HG03575 (cell line): ENCODE results near the gene HTR4.

Experiments
- ATAC-seq: cut with Tn5 transposase; IDR thresholded peaks from one replicate; pipeline ENCODE4 v1.9.1; 2021; ENCODE audit not compliant: unreplicated experiment, insufficient number of reproducible peaks, low FRiP score; ENCODE audit errors: extremely low read depth

Gene HTR4, protein sequence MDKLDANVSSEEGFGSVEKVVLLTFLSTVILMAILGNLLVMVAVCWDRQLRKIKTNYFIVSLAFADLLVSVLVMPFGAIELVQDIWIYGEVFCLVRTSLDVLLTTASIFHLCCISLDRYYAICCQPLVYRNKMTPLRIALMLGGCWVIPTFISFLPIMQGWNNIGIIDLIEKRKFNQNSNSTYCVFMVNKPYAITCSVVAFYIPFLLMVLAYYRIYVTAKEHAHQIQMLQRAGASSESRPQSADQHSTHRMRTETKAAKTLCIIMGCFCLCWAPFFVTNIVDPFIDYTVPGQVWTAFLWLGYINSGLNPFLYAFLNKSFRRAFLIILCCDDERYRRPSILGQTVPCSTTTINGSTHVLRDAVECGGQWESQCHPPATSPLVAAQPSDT

DNA sequence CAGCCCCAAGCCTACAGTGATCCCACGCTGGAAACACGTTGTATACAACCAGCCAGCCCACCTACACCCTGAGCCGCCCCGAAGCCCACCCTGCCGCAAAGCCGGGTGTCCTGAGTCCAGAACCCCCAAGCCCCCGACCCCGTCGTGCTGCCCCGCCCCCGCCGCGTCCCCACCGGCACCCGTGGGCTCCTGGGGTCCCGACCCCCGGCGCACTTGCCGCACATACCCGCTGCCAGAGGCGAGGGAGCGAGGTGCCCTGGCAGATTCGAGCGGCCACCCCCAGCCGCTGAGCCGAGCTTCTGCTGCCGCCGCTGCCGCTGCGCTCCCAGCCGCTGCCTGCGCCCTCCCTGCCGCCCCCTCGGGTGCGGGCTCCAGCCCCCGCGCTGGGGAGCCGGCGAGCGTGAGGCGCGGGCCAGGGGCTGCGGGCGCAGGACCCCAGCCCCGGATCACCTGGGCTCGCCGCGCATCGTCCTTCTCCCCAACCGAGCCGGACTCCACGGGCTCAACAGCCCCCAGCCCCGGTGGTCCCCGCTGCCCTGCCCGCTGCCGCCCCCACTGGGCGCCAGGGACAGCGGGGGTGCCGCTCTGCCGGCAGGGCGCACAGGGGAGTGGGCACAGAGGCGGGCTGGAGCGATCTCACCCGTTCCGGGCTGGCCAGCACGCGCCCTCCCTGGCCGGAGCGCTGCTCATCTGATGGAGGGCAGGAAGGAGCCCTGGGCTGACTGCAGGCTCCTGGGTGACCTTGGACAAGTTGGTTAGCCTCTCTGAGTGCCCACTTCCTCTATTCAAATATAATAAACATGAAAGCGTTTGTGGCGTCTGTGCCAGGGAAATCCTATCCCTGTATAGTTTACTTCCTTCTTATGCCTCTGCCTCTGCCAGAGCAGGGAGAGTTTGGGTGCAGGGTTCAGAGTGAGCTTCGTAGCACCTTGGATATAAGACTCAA, at the start of gene HTR4:
TSS of gene HTR4 (minus strand) at position 692 of the 946 bp plus-strand sequence. CDS start 17,513 bp downstream, outside the sequence.
- ATAC-seq, result no peak

DNA sequence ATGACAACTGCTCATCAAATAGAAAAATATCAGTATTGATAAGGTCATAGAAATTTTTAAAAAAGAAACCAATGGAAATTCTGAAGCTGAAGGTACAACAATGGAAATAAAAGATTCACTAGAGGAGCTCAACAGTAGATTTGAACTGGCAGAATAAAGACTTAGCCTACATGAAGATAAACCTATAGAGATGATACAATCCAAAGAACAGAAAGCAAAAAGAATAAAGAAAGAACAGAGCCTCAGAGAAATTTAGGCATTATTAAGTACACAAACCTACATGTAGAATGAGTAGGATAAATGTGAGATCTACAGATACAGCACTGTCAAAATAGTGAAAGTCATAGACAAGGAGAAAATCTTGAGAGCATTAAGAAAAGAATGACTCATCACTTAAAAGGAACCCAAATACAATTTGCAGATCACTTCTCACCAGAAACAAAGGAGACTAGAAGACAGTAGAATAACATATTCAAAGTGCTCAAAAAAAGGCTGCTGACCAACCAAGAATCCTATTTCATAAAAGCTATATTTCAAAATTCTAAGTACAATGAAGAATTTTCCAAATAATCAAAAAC, 47.8 kb upstream of the HTR4 start:
- ATAC-seq, result no peak

DNA sequence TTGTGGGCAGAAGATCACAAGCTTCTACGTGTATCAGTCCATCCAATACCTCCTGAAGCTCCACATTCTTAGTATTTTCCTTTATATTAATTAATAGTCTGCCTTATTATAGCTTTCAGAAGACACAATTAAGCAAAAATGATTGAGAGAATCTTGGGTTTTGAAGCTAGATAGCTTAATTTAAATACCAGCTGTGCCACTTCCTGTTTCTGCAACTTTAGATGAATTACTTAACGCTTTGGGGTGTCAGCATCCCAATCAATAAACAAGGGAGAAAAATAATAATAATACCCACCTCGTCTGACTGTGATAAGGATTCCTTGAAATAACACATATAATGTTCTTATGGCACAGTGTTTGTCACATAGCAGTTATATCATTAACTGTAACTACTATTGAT, 44.7 kb upstream of the HTR4 start:
- ATAC-seq, result no peak

DNA sequence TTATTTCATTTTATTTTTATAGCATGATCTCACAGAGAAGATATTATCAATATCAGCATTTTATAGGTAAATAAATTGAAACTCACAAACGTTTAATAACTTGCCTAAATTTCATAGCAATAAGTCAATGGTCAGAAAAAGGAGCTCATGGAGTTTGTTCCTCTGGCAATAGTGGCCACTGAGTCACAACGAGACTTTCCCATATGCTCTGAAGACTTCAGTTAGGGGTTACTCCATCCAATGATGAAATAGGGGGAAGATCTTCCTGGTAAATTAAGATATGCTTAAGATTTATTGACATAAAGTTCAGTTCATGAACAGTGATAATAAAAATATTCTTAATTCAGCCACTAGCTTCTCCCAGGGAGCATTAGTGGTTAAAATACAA, 43.5 kb upstream of the HTR4 start:
- ATAC-seq, result no peak

DNA sequence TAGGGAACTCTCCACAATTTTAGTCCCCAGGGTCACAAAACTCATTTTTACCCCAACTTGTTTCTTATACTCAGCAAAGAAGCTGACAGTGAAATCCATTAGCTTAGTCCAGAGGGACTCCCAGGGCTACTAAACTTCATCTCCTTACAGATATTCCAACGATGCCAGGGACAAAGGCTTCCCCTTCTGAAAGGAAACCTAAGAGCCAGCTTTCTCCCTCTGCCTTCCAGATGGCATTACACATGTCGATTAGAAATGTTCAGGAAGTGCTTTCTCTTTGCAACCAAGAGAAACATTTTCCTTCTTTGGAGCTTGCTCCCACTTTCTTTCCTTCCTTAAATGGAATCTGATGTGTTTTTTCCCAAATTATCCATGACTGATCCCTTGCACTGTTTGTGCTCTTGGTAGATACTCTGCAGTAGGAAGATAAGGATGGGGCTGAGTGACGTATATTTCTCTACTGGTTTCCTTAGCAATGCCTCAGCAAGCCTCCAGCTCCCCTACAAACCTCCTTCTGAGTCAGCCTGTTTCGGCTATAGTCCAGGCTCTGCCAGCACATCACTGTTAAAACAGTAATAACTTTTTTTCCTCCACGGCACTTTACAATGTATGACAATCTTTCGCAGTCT, 43.0 kb upstream of the HTR4 start:
- ATAC-seq, result no peak

DNA sequence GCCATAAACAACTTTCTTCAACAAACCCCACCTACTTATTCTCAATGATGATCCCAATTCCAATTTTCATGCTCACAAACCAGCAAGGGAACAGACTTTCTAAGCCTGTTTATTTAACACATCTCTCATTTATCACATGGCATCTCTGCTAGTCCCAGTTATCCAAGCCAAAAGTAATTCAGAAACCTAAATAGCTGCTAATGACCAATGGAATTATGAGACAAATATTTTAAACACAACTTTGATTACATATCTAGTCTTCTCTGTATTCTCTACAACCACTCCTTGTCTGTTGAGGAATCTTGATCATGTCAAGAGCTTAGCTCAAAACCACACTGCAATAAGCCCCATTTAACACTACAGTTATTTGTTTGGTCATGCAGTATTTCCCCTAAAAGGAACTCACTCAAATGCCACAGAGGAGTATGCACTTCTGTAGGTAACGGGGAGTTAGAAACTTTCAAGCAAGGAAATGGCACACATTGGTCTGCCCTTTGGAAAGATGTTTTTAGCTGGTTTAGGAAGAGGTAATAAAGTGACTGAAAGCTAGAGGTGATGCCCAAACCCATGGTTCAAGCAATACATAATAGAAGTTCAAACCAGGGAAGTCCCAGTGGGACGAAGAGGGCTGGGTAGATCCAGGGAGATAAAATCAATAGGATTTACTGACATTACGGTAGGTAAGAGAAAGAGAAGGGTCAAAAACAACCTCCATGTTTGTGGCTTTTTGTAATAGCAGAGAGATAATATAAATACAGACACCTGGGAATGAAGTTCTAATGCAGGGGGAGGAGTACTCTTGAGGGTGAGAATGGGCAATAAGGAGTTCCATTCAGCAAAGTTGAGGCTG, 42.1 kb upstream of the HTR4 start:
- no peak for ATAC-seq

DNA sequence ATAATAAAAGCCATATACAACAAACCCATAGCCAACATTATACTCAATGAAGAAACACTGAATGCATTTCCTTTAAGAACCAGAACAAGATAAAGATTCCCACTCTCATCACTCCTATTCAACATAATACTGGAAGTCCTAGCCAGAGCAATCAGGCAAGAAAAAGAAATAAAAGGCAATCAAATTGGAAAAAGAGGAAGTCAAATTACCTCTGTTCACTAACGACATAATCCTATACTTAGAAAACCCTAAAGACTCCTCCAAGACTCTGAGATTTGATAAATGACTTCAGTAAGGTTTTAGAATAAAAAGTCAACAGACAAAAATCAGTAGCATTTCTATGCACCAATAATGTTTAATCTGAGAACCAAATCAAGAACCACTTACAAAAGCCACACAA, 36.6 kb upstream of the HTR4 start:
- ATAC-seq, result no peak

DNA sequence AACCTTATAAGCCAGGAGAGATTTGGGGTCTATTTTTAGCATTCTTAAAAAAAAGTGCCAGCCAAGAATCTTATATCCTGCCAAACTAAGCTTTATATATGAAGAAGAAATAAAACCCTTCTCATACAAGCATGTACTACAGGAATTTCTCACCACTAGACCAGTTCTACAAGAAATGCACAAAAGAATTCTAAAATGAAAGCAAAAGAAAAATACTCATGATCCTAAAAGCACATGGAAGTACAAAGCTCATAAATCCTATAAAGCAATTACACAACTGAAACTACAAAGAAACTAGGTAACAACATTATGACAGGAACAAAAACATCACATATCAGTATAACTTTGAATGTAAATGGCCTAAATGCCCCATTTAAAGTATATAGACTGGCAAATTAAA, 34.5 kb upstream of the HTR4 start:
- ATAC-seq, result no peak

DNA sequence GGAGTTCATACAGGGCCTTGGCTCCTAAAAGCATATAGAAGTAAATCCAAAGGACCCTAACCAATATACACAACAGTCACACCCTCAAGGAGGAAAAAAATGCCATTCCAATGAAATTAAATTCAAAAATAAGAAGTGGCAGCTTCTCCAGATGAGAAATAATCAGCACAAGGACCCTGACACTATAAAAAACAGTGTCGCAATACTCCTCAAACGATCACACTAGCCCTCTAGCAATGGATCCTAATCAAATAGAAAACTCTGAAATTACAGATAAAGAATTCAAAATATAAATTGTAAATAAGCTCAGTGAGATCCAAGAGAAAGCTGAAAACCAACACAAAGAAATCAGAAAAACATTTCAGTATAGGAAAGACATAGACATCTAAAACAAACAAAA, 33.5 kb upstream of the HTR4 start:
- no peak for ATAC-seq

DNA sequence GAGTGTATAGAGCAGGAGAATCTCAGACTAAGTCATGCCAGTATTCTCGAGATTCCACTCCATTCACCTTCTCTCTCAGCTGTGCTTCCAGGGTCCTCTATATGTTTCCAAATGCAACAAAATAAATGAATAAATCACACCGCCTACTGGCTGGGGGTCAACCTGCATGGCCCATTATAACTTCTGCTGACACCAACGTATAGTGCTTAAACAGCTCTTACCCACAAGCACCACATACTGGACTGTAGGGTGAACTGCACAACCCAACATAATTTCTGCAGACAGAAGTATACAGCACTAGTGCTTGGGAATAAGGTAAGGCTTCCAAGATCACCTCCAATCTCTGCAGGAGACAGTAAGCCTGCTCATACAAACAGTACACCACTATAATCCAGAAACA, 33.1 kb upstream of the HTR4 start:
- ATAC-seq, result peak; percentile 80

DNA sequence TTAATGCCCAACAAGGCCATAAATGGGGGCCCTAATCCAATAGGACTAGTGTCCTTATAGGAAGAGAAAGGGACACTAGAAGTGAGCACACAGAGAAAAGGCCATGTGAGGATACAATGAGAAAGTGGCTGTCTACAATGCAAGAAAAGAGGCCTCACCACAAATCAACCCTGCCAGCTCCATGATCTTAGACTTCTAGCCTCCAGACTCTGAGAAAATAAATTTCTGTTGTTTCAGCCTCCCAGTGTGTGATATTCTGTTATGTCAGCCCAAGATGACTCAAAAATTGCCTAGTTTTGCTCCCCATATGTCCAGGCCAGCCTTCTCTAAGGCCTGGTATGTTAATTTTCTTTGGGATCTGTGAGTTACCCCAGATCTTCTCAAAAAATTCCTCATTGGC, 32.3 kb upstream of the HTR4 start:
- no peak for ATAC-seq

DNA sequence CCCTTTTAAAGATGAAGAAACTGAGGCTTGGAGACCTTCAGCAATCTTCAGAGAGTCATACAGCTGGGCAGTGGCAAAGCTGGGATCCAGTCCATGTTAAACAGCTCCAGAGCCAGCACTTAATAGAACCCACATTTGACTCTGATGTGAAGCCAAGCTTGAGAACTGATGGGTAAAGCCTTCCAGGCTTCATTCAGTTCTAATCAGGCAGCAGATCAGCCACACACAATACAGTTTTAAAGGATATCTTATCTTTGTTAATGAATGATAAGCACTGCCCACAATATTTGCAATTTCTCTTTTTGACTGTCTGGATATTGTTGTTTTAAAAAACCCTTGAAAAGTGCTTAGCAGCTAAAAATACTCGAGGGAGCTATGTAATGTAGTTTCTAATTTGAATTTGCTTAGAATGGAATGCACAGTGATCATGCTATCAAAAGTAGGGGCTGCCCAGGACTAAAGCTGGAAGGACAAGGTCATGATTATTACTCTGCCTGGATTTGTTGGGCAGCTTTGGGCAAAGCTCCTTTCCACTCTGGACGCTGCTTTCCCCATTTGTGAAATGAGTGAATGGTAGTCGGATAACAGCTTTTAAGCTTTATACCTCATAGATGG, 31.3 kb upstream of the HTR4 start:
- no peak for ATAC-seq

DNA sequence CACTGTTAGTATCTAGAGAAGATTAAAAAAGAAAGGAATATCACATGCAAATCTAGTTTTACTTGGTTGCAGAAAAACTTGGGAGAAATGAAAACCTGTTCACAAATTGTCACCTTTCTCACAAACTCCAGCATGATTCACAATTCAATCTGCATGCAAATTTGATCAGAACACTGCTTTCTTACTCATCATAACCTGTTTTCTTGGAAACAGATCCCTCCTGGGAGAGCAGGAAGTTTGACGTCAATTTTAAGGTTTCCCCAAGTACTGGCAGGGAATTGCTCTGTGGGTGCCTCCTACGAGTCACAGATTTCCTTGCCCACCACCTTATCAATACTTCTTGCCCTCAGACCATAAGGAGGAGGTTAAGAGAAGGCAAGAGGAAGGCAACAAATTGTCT, 30.2 kb upstream of the HTR4 start:
- no peak for ATAC-seq

DNA sequence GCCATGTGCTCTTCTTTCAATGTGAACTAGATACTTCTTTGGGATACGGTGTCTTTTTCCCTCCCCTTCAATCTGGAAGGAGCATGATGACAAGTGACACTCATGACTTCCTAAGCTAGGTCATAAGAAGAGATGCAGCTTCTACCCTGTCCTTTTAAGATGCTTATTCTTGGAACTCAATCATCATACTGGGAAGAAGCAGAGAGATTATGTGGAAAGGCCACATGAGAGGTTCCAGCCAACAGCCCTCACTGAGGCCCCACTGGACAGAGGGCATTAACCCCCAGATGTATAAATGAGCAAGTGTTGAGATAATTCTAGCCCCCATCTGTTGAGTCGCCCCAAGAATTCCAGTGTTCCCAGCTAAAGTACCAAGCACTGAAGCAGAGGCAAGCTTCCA, 29.3 kb upstream of the HTR4 start:
- no peak for ATAC-seq

DNA sequence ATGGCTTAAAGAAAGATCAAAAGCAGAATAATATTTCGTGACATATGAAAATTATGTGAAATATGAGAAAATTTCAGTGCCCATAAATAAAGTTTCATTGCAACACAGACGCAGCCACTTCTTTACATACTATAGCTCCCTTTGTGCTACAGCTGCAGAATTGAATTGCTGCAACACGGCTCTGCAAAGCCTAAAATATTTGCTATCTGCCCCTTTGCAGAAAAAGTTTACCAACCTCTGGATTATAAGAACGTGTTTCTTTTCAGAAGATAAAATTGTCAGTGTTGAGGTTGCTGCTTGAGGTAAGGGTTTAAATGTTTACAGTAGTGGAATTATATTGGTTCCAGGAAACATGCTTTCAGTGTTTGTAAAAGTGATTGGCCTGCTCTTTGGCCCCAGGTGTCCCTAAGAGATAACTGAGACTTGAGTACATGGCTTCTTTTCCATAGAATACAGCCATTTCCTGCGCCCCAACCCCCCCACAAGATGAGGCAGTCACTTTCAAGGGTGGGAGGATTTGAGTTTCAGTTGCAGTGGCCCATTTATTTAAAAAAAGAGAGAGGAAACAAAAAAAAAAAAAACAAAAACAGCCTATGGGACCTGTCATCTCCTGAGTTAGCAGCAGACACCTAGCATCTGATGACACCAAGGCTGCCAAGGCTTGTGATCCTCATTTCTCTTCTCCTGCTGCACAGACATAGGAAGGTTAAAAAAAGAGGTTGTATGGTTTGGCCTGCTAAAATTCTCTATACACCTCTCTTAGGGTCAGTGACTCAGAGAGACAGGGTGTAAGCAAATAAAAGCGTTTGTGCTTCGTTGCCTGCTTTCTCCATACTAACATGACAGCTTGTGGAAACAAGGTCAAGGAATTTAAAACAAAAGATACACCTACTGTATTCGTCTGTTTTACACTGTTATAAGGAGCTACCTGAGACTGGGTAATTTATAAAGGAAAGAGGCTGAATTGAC, 28.0 kb upstream of the HTR4 start:
- no peak for ATAC-seq

DNA sequence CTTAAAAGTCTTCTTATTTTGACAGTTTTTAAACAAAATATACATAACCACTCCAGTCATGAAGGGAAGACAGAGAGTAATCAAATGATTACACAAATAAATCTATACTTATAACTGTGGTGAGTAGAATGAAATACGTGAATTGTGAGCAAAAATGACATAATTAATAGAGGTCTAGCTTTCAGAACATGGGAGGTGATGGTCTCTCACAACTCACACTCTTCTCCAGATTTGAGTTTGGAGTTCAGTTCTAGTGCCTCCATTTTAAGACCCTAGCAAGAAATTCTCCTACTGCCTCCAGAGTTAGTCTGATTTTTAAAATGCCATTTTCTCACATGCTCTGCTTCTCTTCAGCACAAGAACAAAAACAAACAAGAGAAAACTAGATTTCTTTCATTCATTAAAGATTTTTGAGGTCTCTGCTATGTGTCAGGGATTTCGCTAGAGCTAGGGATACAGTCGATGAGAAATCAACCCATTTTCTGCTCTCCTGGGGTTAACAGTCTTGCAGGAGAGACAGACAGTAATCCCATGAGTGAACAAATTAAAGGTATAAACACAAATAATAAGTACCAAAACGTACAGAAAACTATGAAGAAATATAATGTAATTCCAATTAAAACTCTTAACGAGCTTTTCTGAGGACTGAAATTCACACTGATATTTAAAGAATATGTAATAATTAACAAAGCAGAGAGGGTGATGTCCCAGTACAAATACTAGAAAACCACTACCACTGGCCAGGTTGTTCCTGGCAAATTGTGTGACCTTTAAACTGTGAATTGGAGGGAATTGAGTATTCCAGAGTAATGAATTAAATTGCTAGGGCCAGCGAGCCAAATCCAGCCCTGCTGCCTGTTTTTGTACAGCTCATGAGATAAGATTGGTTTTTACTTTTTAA, 27.1 kb upstream of the HTR4 start:
- ATAC-seq, result no peak
